ENCODE data around the gene COLGALT1. TPM values are rescaled to one million over a fixed set of nuclear protein-coding genes. Genes with fewer than 3 reads are reported as not detected.

The COLGALT1 gene
- total RNA-seq, 4 donors from 2014 or later: 38.6 to 78.6 (median 54.7) TPM

- peak; percentile 81 for DNase-seq
- H3K27me3 ChIP-seq: no peaks in the 10 kb centered on the region
- intact Hi-C loops (cut with DNase I; ENCODE audit: low total_unique reads) (no loop called here), in situ Hi-C loops (cut with MboI; ENCODE audit: low pct_ligation_motif_present in 1 of 4, low pct_unique_long_range_greater_than_20kb in 1 of 4, low sequenced_read_pairs in 3 of 4) (no loop called here)
- H3K27ac ChIP-seq: peak overlapping the region; percentile 86 to 94 (median 88)
- whole genome bisulfite sequencing, 2 donors (ENCODE audit: low coverage in 1 of 2): 6 to 71% methylated on average over 1 to 31 of the region's 46 CpGs
- peaks cover 0 to 8% (median 2%) of the 10 kb centered on the region in 4 donors for H3K36me3 ChIP-seq
- peaks cover 8 to 27% (median 12%) of the 10 kb centered on the region in 4 donors for H3K4me1 ChIP-seq
- peak in 1 of 5 experiments; percentile 17 for TF ChIP-seq CTCF (IDR thresholded peaks at IDR 0.05)
- peak; percentile 73 for TF ChIP-seq POLR2A (IDR thresholded peaks at IDR 0.05)
- TF ChIP-seq POLR2AphosphoS5 (IDR thresholded peaks at IDR 0.05): peak; percentile 50 to 83 (median 68)
- TF ChIP-seq EP300 (IDR thresholded peaks at IDR 0.05; ENCODE audit: low read depth): no peak
- H3K9me3 ChIP-seq: no peaks in the 10 kb centered on the region
- peak overlapping the region; percentile 68 to 99 (median 86) for H3K4me3 ChIP-seq
Observed at GRCh38 chr19:17555929-17556813, 722 bp downstream of the COLGALT1 start.

DNA sequence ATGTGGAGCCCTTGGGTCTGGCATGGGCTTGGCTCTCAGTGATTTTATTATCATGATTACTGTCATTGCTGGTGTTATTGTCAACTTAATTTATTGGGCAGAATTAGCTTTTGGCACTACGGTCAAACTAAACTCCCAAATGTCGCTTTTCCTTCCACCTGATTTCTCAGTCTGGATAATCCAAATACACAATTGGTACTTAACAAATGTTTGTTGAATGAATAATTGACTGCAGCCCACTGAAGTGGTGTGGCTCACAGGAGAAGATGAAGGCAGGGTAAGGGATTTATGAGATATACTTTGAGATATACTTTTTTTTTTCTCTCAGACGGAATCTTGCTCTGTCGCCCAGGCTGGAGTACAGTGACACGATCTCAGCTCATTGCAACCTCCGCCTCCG lies 1.5 kb downstream of the COLGALT1 start:
- TF ChIP-seq POLR2A (IDR thresholded peaks at IDR 0.05) (no peak), CTCF (IDR thresholded peaks at IDR 0.05) (no peak), EP300 (IDR thresholded peaks at IDR 0.05; ENCODE audit: low read depth) (no peak), POLR2AphosphoS5 (IDR thresholded peaks at IDR 0.05) (no peak)
- 77 to 80% methylated on average over 5 to 7 of the region's 7 CpGs for WGBS, 2 donors (ENCODE audit: low coverage in 1 of 2)
- peak overlapping the region in 3 of 4 donors; percentile 68 to 94 (median 79) for H3K4me3 ChIP-seq
- H3K9me3 ChIP-seq: no peaks in the 10 kb centered on the region
- intact Hi-C loops (cut with DNase I; ENCODE audit: low total_unique reads) (no loop called here), in situ Hi-C loops (cut with MboI; ENCODE audit: low pct_ligation_motif_present in 1 of 4, low pct_unique_long_range_greater_than_20kb in 1 of 4, low sequenced_read_pairs in 3 of 4) (no loop called here)
- peaks cover 8 to 27% (median 12%) of the 10 kb centered on the region in 4 donors for H3K4me1 ChIP-seq
- H3K27ac ChIP-seq: peak overlapping the region; percentile 86 to 94 (median 88)
- H3K27me3 ChIP-seq: no peaks in the 10 kb centered on the region
- peaks cover 0 to 12% (median 4%) of the 10 kb centered on the region in 4 donors for H3K36me3 ChIP-seq
- no peak for DNase-seq

GRCh38 chr19:17557466-17557865 lies 2.0 kb downstream of the COLGALT1 start:
- peaks cover 8 to 27% (median 12%) of the 10 kb centered on the region in 4 donors for H3K4me1 ChIP-seq
- peaks cover 0 to 15% (median 4%) of the 10 kb centered on the region in 4 donors for H3K36me3 ChIP-seq
- no peak overlapping the region for H3K4me3 ChIP-seq
- TF ChIP-seq POLR2AphosphoS5 (IDR thresholded peaks at IDR 0.05): no peak
- no peak for TF ChIP-seq EP300 (IDR thresholded peaks at IDR 0.05; ENCODE audit: low read depth)
- no peak for TF ChIP-seq POLR2A (IDR thresholded peaks at IDR 0.05)
- no peak for TF ChIP-seq CTCF (IDR thresholded peaks at IDR 0.05)
- H3K27ac ChIP-seq: peak overlapping the region in 3 of 4 donors; percentile 86 to 94 (median 89)
- intact Hi-C loops (cut with DNase I; ENCODE audit: low total_unique reads): no loop called here
- no peaks in the 10 kb centered on the region for H3K27me3 ChIP-seq
- no peaks in the 10 kb centered on the region for H3K9me3 ChIP-seq
- in situ Hi-C loops (cut with MboI; ENCODE audit: low pct_ligation_motif_present in 1 of 4, low pct_unique_long_range_greater_than_20kb in 1 of 4, low sequenced_read_pairs in 3 of 4): no loop called here
- WGBS, 2 donors (ENCODE audit: low coverage in 1 of 2): 94 to 96% methylated on average over 4 to 9 of the region's 9 CpGs
- no peak for DNase-seq

GRCh38 chr19:17560205-17560595 lies 4.8 kb downstream of the COLGALT1 start:
- no peak for DNase-seq
- no peak for TF ChIP-seq CTCF (IDR thresholded peaks at IDR 0.05)
- TF ChIP-seq POLR2AphosphoS5 (IDR thresholded peaks at IDR 0.05): no peak
- no peak for TF ChIP-seq POLR2A (IDR thresholded peaks at IDR 0.05)
- TF ChIP-seq EP300 (IDR thresholded peaks at IDR 0.05; ENCODE audit: low read depth): no peak
- Histone ChIP-seq H3K36me3 (peaks cover 0 to 15% (median 4%) of the 10 kb centered on the region in 4 donors), H3K27ac (peak overlapping the region; percentile 16 to 37 (median 29)), H3K27me3 (no peaks in the 10 kb centered on the region), H3K4me3 (no peak overlapping the region), H3K9me3 (no peaks in the 10 kb centered on the region), H3K4me1 (peaks cover 7 to 22% (median 9%) of the 10 kb centered on the region in 4 donors)
- in situ Hi-C loops (cut with MboI; ENCODE audit: low pct_ligation_motif_present in 1 of 4, low pct_unique_long_range_greater_than_20kb in 1 of 4, low sequenced_read_pairs in 3 of 4) (no loop called here), intact Hi-C loops (cut with DNase I; ENCODE audit: low total_unique reads) (no loop called here)
- WGBS, 2 donors (ENCODE audit: low coverage in 1 of 2): 80 to 92% methylated on average over 2 to 14 of the region's 14 CpGs

Measured in transverse colon (tissue), 4 donors.